Measurements from ENCODE around the gene SH2D4B. TPM values are rescaled to one million over a fixed set of nuclear protein-coding genes. Genes with fewer than 3 reads are reported as not detected.

The SH2D4B gene
- polyA plus RNA-seq, 1 experiment: not detected

GRCh38 chr10:80598084-80598798, 60.5 kb downstream of the SH2D4B start:
- H3K4me3 ChIP-seq (ENCODE audit: low read depth, low read length): no peak overlapping the region
- TF ChIP-seq, protein P1, sequence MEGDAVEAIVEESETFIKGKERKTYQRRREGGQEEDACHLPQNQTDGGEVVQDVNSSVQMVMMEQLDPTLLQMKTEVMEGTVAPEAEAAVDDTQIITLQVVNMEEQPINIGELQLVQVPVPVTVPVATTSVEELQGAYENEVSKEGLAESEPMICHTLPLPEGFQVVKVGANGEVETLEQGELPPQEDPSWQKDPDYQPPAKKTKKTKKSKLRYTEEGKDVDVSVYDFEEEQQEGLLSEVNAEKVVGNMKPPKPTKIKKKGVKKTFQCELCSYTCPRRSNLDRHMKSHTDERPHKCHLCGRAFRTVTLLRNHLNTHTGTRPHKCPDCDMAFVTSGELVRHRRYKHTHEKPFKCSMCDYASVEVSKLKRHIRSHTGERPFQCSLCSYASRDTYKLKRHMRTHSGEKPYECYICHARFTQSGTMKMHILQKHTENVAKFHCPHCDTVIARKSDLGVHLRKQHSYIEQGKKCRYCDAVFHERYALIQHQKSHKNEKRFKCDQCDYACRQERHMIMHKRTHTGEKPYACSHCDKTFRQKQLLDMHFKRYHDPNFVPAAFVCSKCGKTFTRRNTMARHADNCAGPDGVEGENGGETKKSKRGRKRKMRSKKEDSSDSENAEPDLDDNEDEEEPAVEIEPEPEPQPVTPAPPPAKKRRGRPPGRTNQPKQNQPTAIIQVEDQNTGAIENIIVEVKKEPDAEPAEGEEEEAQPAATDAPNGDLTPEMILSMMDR (IDR thresholded peaks at IDR 0.05; ENCODE audit: low read depth, low read length): no peak
- no peaks in the 10 kb centered on the region for H3K27me3 ChIP-seq (ENCODE audit: control insufficient read depth, insufficient read depth, low read length)
- CTCF ChIA-PET: interaction anchor here (0.5 to 1.6 kb wide), 6 partner anchors 14 to 1059 kb away, joined by 3 to 7 read pairs (median 3); partner anchors contain the start of gene PRXL2A
- no peak for DNase-seq (ENCODE audit: low read depth, low spot score)
- POLR2A ChIA-PET: no interaction called here
- no peak overlapping the region for H3K27ac ChIP-seq (ENCODE audit: low read depth, low read length)
- H3K9me3 ChIP-seq (ENCODE audit: control insufficient read depth, insufficient read depth, low read length): no peaks in the 10 kb centered on the region

DNA sequence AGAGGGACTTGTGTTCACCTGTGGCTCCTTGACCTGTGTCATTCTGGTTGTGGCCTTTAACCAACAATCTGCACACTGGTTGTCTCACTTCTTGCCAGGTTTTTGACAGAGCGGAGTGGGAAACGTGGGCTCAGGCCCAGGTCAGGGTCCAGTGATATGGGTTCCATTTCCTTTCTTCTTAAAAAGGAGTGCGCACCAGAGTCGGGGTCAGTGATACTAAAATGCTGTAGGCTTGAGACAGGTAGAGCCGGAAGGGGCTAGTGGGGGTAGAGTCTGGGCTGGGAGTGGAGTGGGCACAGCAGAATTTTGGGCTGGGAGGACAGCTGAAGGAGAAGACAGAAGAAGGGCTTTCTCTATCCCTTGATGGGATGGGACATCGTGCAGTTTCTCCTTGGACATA, 61.2 kb downstream of the SH2D4B start:
- Histone ChIP-seq H3K27ac (ENCODE audit: low read depth, low read length) (no peak overlapping the region), H3K4me3 (ENCODE audit: low read depth, low read length) (no peak overlapping the region), H3K9me3 (ENCODE audit: control insufficient read depth, insufficient read depth, low read length) (no peaks in the 10 kb centered on the region; the same call in 1 of the 2 replicates), H3K27me3 (ENCODE audit: control insufficient read depth, insufficient read depth, low read length) (no peaks in the 10 kb centered on the region)
- TF ChIP-seq, protein P1 (IDR thresholded peaks at IDR 0.05; ENCODE audit: low read depth, low read length): no peak
- DNase-seq (ENCODE audit: low read depth, low spot score): no peak
- POLR2A ChIA-PET: no interaction called here
- CTCF ChIA-PET: interaction anchor here (1.1 to 1.9 kb wide), 5 partner anchors 15 to 154 kb away, joined by 3 to 13 read pairs (median 5); no protein-coding TSS in a partner anchor

DNA sequence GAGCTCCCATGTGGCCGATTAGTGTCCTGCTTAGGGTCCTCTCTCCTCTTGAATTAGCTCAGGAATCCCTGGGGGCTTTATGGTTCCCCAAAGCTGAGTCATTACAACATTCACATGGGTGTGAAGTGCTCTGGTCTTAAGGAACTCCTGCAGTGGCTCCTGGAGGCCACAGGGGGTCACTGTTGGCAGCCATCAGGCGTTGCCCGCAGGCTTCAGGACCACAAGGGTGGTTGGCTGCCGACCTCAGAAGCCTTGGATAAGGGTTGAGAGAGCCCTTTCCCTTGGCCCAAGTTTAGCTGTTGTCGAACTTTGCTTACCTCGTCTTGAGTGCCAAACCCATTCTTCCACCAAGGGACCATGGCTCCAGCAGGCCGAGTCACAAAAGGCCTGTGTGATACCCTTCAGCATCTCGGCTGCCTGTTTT, 61.7 kb downstream of the SH2D4B start:
- ChIA-PET POLR2A (no interaction called here), CTCF (interaction anchor here (0.7 to 1.9 kb wide), 5 partner anchors 15 to 155 kb away, joined by 3 to 13 read pairs (median 5); no protein-coding TSS in a partner anchor)
- TF ChIP-seq, protein P1 (IDR thresholded peaks at IDR 0.05; ENCODE audit: low read depth, low read length): peak; percentile 56
- H3K27ac ChIP-seq (ENCODE audit: low read depth, low read length): no peak overlapping the region
- H3K4me3 ChIP-seq (ENCODE audit: low read depth, low read length): no peak overlapping the region
- H3K9me3 ChIP-seq (ENCODE audit: control insufficient read depth, insufficient read depth, low read length): no peaks in the 10 kb centered on the region; the same call in 1 of the 2 replicates
- H3K27me3 ChIP-seq (ENCODE audit: control insufficient read depth, insufficient read depth, low read length): no peaks in the 10 kb centered on the region
- no peak for DNase-seq (ENCODE audit: low read depth, low spot score)

- ChIA-PET CTCF (interaction anchor here (1.9 kb wide), 1 partner anchor 156 kb away, joined by 13 read pairs; no protein-coding TSS in a partner anchor), POLR2A (no interaction called here)
- Histone ChIP-seq H3K9me3 (ENCODE audit: control insufficient read depth, insufficient read depth, low read length) (no peaks in the 10 kb centered on the region; the same call in 1 of the 2 replicates), H3K27me3 (ENCODE audit: control insufficient read depth, insufficient read depth, low read length) (no peaks in the 10 kb centered on the region), H3K4me3 (ENCODE audit: low read depth, low read length) (no peak overlapping the region), H3K27ac (ENCODE audit: low read depth, low read length) (no peak overlapping the region)
- no peak for DNase-seq (ENCODE audit: low read depth, low spot score)
- TF ChIP-seq, protein P1 (IDR thresholded peaks at IDR 0.05; ENCODE audit: low read depth, low read length): no peak
Observed at GRCh38 chr10:80600256-80600655, 62.6 kb downstream of the SH2D4B start.

DNA sequence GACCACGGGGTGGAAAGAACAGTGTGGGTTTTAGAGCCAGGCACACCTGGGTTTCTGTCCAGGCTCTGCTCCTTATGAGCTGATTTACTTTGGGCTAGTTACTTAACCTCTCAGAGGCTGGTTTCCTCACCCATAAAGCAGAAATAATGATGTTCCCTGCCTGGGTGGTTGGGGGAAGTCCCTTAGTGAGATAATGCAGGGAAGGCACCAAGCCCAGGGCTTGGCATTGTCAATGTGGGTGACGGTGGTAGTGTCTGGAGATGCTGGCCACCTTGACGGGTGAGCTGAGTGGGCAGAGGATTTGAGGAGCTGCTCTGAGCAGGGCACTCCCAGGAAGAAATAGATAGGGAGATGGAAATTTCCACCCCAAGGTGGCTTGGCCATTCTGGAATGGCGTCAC, 65.2 kb downstream of the SH2D4B start:
- TF ChIP-seq, protein P1 (IDR thresholded peaks at IDR 0.05; ENCODE audit: low read depth, low read length): no peak
- POLR2A ChIA-PET: no interaction called here
- H3K27ac ChIP-seq (ENCODE audit: low read depth, low read length): no peak overlapping the region
- no peak overlapping the region for H3K4me3 ChIP-seq (ENCODE audit: low read depth, low read length)
- no peak for DNase-seq (ENCODE audit: low read depth, low spot score)
- H3K9me3 ChIP-seq (ENCODE audit: control insufficient read depth, insufficient read depth, low read length): no peaks in the 10 kb centered on the region; the same call in 1 of the 2 replicates
- no peaks in the 10 kb centered on the region for H3K27me3 ChIP-seq (ENCODE audit: control insufficient read depth, insufficient read depth, low read length)
- CTCF ChIA-PET: interaction anchor here (1.1 kb wide), 1 partner anchor 60 kb away, joined by 3 read pairs; no protein-coding TSS in a partner anchor
